Suprapubic skin (tissue), 4 donors: ENCODE data around the gene TRRAP. TPM values are rescaled to one million over a fixed set of nuclear protein-coding genes. Genes with fewer than 3 reads are reported as not detected.

Experiments used
- DNase-seq, 2 donors: peaks; one replicate each; pipeline ENCODE4 v3.0.0-alpha.2; 2019; ENCODE audit warnings: low spot score in 2 of 2
- H3K27ac ChIP-seq: fragments of 200-600 bp; sonication (generic); one replicate; pipeline ENCODE4 v1.5.1; 2019
- H3K27me3 ChIP-seq: fragments of 200-600 bp; sonication (generic); one replicate; pipeline ENCODE4 v1.5.1; 2019
- H3K36me3 ChIP-seq: fragments of 200-600 bp; sonication (generic); one replicate; pipeline ENCODE4 v1.5.1; 2019
- H3K4me1 ChIP-seq: fragments of 200-600 bp; sonication (generic); one replicate; pipeline ENCODE4 v1.5.1; 2019
- H3K4me3 ChIP-seq: fragments of 200-600 bp; sonication (generic); one replicate; pipeline ENCODE4 v1.5.1; 2019; ENCODE audit warnings: mild to moderate bottlenecking
- H3K9me3 ChIP-seq: fragments of 200-600 bp; sonication (generic); one replicate; pipeline ENCODE4 v1.5.1; 2019
- EP300 ChIP-seq: sonication (generic); formaldehyde crosslinking; IDR thresholded peaks from one replicate; pipeline ENCODE4 v1.6.1; 2017; ENCODE audit warnings: antibody characterized with exemption
- POLR2A ChIP-seq, 2 donors: fragments of 450-650 bp; IDR thresholded peaks; one replicate each; pipeline ENCODE4 v1.6.1; 2017; ENCODE audit warnings: antibody characterized with exemption in 2 of 2, mild to moderate bottlenecking in 2 of 2, moderate library complexity in 2 of 2
- POLR2AphosphoS5 ChIP-seq, 3 donors: sonication (generic); formaldehyde crosslinking; IDR thresholded peaks; one replicate each; pipeline ENCODE4 v1.6.1; 2017; ENCODE audit warnings: antibody characterized with exemption in 3 of 3
- WGBS: methylation state at CpG from one replicate; pipeline ENCODE4 v1.1.5; 2018; 5-methylcytosine and 5-hydroxymethylcytosine counted together
- total RNA-seq, 4 donors: library from RNA; depleted of rRNA; stranded (reverse); fragments of >200 nt; gene quantifications; one replicate each; pipeline ENCODE4 v1.1.0, GENCODE V29; 2016
- TF ChIP-seq, protein P1 (sequence below), 2 donors: fragments of 200-600 bp in 1 of 2; fragments of 450-650 bp in 1 of 2; sonication (generic) in 1 of 2; IDR thresholded peaks; one replicate each; pipeline ENCODE4 v1.5.1; 2016 to 2019; ENCODE audit warnings: antibody characterized with exemption in 2 of 2, mild to moderate bottlenecking in 1 of 2, moderate library complexity in 1 of 2

The TRRAP gene
- total RNA-seq, 4 donors from 2014 or later: 46.2 to 97.1 (median 65.7) TPM

DNA sequence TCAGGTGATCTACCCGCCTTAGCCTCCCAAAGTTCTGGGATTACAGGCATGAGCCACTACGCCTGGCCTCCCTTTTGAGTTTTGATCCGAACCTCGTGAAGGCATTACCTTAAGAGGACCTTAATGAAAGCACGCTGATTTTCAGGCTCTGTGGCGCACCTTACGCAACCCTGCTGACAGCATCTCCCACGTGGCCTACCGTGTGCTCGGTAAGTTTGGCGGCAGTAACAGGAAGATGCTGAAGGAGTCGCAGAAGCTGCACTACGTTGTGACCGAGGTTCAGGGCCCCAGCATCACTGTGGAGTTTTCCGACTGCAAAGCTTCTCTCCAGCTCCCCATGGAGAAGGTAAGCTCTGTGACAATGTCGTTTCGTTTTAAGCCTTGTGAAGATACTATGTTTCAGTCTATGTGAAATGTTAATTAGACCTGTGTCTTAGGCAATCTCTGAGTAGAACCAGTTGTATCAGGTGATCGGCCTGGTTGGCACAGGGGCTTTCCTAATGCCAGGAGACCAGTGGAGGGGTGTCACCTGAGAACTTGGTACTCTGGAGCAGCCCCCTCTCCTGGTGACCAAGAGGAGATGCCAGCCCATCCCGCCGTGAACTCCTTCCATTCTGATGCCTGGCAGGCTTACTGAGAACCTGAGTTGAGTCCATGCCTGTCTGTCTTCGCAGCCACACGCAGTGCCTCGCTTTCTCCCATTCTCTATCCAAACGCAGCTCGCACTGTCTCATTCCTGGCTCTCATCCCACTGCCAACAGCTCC lies 43.5 kb downstream of the TRRAP start:
- Histone ChIP-seq H3K36me3 (peaks cover 99% of the 10 kb centered on the region), H3K27me3 (no peaks in the 10 kb centered on the region), H3K9me3 (no peaks in the 10 kb centered on the region), H3K4me3 (no peak overlapping the region), H3K27ac (peak overlapping the region; percentile 15), H3K4me1 (peaks cover 11% of the 10 kb centered on the region)
- no peak for TF ChIP-seq POLR2AphosphoS5 (IDR thresholded peaks at IDR 0.05)
- no peak for TF ChIP-seq EP300
- TF ChIP-seq, protein P1, sequence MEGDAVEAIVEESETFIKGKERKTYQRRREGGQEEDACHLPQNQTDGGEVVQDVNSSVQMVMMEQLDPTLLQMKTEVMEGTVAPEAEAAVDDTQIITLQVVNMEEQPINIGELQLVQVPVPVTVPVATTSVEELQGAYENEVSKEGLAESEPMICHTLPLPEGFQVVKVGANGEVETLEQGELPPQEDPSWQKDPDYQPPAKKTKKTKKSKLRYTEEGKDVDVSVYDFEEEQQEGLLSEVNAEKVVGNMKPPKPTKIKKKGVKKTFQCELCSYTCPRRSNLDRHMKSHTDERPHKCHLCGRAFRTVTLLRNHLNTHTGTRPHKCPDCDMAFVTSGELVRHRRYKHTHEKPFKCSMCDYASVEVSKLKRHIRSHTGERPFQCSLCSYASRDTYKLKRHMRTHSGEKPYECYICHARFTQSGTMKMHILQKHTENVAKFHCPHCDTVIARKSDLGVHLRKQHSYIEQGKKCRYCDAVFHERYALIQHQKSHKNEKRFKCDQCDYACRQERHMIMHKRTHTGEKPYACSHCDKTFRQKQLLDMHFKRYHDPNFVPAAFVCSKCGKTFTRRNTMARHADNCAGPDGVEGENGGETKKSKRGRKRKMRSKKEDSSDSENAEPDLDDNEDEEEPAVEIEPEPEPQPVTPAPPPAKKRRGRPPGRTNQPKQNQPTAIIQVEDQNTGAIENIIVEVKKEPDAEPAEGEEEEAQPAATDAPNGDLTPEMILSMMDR (IDR thresholded peaks at IDR 0.05): no peak
- no peak for TF ChIP-seq POLR2A (IDR thresholded peaks at IDR 0.05)
- WGBS: 88% methylated on average over 25 of the region's 25 CpGs
- DNase-seq: no peak

GRCh38 chr7:98922392-98923187 lies 44.3 kb downstream of the TRRAP start:
- 69% methylated on average over 12 of the region's 12 CpGs for WGBS
- no peak for TF ChIP-seq EP300
- TF ChIP-seq, protein P1 (IDR thresholded peaks at IDR 0.05): peak in 1 of 2 donors; percentile 8
- TF ChIP-seq POLR2AphosphoS5 (IDR thresholded peaks at IDR 0.05): no peak
- peaks cover 99% of the 10 kb centered on the region for H3K36me3 ChIP-seq
- no peaks in the 10 kb centered on the region for H3K9me3 ChIP-seq
- no peaks in the 10 kb centered on the region for H3K27me3 ChIP-seq
- H3K4me3 ChIP-seq: no peak overlapping the region
- H3K4me1 ChIP-seq: peaks cover 11% of the 10 kb centered on the region
- no peak for DNase-seq
- peak overlapping the region; percentile 15 for H3K27ac ChIP-seq

DNA sequence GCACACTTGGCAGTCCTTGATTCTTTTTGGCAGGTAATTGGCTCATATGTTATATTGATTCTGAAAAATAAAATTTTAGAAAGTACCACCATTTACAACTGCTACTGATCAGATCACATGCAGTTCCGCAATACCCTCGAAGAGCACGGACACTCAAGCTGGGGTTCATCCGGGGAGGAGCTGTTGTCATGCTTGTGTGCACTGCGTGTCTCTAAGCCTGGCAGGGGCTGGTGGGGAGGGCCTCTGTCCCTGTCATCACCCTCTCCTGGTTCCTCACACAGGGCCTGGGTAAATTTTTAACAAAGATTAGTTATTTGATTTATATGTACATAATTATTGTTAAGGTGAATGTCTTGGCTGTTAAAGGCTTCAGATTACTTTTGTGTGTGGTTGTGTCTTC lies 45.2 kb downstream of the TRRAP start:
- DNase-seq: no peak
- Histone ChIP-seq H3K4me1 (peaks cover 11% of the 10 kb centered on the region), H3K36me3 (peaks cover 99% of the 10 kb centered on the region), H3K27ac (no peak overlapping the region), H3K27me3 (no peaks in the 10 kb centered on the region), H3K9me3 (no peaks in the 10 kb centered on the region), H3K4me3 (no peak overlapping the region)
- 90% methylated on average over 5 of the region's 5 CpGs for WGBS
- TF ChIP-seq POLR2A (IDR thresholded peaks at IDR 0.05) (no peak), POLR2AphosphoS5 (IDR thresholded peaks at IDR 0.05) (no peak), EP300 (no peak)
- TF ChIP-seq, protein P1 (IDR thresholded peaks at IDR 0.05): no peak

GRCh38 chr7:98927125-98927524 lies 48.8 kb downstream of the TRRAP start:
- Histone ChIP-seq H3K27me3 (no peaks in the 10 kb centered on the region), H3K36me3 (peaks cover 100% of the 10 kb centered on the region), H3K4me3 (no peak overlapping the region), H3K4me1 (peaks cover 8% of the 10 kb centered on the region), H3K9me3 (no peaks in the 10 kb centered on the region), H3K27ac (no peak overlapping the region)
- WGBS: 97% methylated on average over 10 of the region's 15 CpGs
- TF ChIP-seq, protein P1 (IDR thresholded peaks at IDR 0.05): no peak
- TF ChIP-seq EP300 (no peak), POLR2AphosphoS5 (IDR thresholded peaks at IDR 0.05) (no peak), POLR2A (IDR thresholded peaks at IDR 0.05) (no peak)
- DNase-seq: no peak

DNA sequence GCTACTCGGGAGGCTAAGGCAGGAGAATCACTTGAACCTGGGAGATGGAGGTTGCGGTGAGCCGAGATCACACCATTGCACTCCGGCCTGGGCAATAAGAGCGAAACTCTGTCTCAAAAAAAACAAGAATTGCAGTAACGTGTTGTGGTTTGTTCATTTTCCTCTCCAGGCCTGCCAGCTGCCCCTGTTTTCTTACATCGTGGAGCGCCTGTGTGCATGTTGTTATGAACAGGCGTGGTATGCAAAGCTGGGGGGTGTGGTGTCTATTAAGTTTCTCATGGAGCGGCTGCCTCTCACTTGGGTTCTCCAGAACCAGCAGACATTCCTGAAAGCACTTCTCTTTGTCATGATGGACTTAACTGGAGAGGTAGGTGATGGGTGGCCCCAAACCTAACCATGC lies 52.1 kb downstream of the TRRAP start:
- Histone ChIP-seq H3K27ac (no peak overlapping the region), H3K36me3 (peaks cover 100% of the 10 kb centered on the region), H3K27me3 (no peaks in the 10 kb centered on the region), H3K9me3 (no peaks in the 10 kb centered on the region), H3K4me1 (no peaks in the 10 kb centered on the region), H3K4me3 (no peak overlapping the region)
- 87% methylated on average over 10 of the region's 10 CpGs for WGBS
- TF ChIP-seq, protein P1 (IDR thresholded peaks at IDR 0.05): no peak
- no peak for TF ChIP-seq POLR2AphosphoS5 (IDR thresholded peaks at IDR 0.05)
- TF ChIP-seq POLR2A (IDR thresholded peaks at IDR 0.05): no peak
- no peak for TF ChIP-seq EP300
- DNase-seq: no peak
